ENCODE measurements around the gene EAPP.
"Not testable (repeated sequence)": the region's sequence is repeated elsewhere in the genome, so short reads cannot be mapped to it uniquely, and the experiment has no call there.

Gene EAPP, protein sequence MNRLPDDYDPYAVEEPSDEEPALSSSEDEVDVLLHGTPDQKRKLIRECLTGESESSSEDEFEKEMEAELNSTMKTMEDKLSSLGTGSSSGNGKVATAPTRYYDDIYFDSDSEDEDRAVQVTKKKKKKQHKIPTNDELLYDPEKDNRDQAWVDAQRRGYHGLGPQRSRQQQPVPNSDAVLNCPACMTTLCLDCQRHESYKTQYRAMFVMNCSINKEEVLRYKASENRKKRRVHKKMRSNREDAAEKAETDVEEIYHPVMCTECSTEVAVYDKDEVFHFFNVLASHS

DNA sequence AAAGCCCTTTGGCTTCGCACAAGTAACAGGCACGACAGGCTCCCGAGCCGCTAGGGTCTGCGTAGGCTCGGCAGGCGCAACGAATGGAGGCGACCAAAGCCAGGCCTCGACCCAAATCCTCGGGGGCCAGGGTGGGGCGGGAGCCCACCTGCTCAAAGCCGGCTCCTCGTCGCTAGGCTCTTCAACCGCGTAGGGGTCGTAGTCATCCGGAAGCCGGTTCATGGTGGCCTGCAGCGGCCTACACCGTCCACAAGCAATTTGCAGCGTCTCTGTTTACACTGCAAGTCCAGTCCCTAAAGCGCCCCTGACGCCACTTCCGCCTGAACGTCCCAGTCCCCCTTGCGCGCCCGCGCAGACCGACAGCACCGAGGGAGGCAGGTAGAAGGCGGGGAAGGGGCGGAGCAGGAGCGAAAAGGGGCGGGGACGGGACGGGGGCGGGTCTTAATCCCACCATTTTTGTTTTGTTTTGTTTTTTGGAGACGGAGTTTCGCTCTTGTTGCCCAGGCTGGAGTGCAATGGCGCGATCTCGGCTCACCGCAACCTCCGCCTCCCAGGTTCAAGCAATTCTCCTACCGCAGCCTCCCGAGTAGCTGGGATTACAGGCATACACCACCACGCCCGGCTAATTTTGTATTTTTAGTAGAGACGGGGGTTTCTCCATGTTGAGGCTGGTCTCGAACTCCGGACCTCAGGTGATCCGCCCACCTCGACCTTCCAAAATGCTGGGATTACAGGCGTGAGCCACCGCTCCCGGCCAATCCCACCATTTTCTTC is at the start of gene EAPP:
Gene EAPP, minus strand, starts transcription at position 295 of the 774 bp plus-strand sequence. Its CDS starts 73 bp downstream, at position 222.
- peak within 1 kb of the TSS; percentile 77 to 96 (median 90) for H3K4me3 ChIP-seq
- H3K27ac ChIP-seq, result peak within 1 kb of the TSS; percentile 79 to 99 (median 94)

DNA sequence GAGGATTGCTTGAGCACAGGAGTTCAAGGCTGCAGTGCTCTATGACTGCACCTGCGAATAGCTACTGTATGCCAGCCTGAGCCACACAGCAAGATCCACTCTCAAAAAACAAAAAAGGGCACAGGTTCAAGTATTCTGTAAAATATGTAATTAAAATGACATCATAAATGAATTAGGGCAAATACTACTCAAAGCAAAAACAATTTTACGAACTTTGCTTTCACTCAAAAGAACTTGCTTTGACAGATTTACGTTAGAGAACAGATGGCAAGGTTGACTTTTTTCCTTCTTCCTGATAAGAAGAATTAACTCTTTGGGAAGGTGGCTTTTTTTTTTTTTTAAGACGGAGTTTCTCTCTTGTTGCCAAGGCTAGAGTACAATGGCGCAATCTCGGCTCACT is 44.0 kb upstream of the EAPP start:
- H3K27ac ChIP-seq, result no peak overlapping the region
- H3K4me3 ChIP-seq, result no peak overlapping the region

DNA sequence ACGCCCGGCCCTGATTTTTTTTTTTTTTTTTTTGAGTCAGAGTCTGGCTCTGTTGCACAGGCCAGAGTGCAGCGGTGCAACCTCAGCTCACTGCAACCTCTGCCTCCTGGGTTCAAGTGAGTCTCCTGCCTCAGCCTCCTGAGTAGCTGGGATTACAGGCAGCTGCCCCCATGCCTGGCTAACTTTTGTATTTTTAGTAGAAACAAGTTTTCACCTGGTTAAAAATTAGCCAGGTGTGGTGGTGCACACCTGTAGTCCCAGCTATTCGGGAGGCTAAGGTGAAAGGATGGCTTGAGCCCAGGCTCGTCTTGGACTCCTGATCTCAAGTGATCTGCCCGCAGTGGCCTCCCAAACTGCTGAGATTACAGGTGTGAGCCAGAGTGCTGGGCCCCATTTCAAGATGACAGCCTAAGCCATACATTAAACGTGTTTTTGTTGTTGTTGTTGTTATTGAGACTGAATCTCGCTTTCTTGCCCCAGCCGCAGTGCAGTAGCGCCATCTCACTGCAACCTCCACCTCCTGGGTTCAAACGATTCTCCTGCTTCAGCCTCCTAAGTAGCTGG is 42.7 kb upstream of the EAPP start:
- no peak overlapping the region for H3K27ac ChIP-seq
- no peak overlapping the region for H3K4me3 ChIP-seq

DNA sequence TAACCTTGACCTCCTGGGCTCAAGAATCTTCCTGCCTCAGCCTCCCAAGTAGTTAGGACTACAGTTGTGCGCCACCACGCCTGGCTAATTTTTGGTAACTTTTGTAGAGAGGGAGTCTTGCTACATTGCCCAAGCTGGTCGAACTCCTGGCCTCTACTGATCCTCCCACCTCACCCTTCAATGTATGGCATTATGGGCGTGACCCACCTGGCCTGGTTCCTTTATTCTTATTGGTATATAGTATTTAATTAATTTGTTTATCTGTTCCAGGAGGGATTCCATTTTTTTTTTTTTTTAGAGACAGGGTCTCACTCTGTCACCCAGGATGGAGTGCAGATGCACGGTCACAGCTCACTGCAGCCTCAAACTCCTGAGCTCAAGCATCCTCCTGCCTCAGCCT is 40.9 kb upstream of the EAPP start:
- Histone ChIP-seq H3K4me3 (no peak overlapping the region), H3K27ac (no peak overlapping the region)

DNA sequence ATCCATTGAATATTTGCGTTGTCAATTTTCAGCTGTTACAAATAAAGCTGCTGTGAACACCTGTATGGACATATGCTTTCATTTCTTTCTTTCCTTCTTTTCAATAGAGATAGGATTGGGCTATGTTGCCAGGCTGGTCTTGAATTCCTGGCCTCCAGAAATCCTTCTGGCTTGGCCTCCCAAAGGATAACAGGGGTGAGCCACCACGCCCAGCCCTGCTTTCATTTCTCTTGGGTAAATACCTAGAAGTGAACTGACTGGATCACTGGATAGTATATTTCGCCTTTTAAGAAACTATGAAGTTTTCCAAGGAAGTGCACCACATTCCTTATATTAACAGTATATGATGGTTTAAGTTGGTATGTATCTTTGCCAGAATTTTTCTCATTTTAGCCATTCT is 32.3 kb upstream of the EAPP start:
- no peak overlapping the region for H3K27ac ChIP-seq

DNA sequence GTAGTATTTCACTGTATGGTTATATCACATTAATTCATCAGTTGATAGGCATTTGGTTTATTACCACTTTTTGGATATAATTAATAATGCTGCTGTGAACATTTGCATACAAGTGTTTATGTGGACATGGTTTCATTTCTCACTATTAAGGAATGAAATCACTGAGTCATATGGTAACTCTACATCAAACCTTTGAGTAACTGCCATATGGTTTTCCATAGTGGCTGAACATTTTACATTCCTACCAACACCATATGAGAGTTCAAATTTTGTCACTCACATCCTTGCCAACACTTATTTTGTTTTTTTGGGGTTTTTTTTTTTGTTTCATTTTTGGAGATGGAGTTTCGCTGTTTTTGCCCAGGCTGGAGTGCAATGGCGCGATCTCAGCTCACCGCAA is 30.2 kb upstream of the EAPP start:
- Histone ChIP-seq H3K27ac (no peak overlapping the region), H3K4me3 (no peak overlapping the region)

More for the DNA sequence above, 32.3 kb upstream of the EAPP start:
- H3K4me3 ChIP-seq, result no peak overlapping the region

DNA sequence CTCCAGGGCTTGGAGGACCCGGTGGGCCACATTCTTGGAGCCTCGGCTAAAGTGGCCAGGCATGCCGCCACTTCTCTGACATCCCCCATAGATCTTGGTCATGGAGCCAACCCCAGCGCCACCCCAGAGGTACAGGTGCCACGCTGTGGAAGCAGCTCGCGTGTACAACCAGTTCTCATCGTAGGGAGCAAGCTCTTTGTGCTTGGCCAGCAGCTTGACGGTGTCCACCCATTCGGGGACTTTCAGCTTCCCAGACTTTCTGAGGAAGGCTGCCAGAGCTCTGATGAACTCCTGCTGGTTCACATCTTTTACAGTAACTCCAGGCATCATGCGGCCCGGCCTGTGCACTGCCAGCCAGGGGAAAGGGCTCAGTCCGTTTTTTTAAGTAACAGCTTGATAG is 29.3 kb upstream of the EAPP start:
- no peak overlapping the region for H3K4me3 ChIP-seq
- peak overlapping the region in 2 of 21 experiments; percentile 16 to 38 for H3K27ac ChIP-seq

DNA sequence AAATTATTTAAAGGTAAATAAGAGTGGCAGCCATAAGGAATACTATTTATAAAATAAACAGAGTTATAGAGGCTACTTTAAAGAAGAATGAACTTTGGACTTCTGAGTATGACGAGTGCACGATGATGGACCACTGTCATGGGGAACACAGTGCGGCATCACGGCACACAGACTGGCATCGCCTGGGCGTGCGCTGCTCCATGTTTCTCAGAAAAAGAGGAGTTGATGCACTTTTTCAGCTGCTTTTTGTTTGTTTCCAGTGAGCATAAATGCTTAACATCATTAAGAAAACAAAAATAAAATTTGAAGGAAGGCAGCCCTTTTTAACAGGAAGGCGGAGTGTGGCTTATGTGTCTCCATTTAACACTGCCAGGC is 23.3 kb upstream of the EAPP start:
- H3K4me3 ChIP-seq, result no peak overlapping the region

DNA sequence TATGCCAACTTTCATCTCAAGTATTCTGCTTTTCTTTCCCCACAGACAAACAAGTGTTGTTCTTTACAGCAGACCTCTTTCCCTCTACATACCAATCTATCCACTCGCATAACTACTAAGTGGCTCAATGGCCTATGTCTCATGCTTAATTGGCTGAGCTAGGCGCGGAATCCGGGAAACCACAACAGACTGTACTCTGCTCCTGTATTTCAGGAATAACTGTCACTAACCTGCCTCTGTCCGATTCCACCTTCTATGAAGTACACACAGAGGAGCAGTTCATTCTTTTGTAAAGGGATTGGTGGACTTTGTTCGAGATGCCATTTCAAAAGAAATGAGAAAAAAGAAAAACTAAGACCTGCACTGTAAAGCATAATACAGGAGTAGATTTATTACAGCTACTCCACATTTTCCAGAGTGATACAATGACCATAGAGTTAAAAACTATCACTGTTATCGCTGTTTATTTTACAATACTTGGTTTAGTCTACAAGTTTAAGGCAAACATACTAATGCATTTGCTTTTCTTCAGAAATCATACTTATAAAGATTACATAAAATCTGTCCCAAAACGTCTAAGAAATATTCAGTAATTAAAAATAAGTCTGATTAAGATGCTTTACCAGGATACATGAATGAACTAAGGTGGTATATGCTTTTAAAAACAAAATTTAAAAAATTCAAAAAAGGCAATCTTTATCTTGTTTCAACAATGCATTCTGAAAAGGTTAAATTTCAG is 22.7 kb upstream of the EAPP start:
- H3K27ac ChIP-seq, result not testable (repeated sequence)

More for the DNA sequence above, 23.3 kb upstream of the EAPP start:
- no peak overlapping the region for H3K27ac ChIP-seq

DNA sequence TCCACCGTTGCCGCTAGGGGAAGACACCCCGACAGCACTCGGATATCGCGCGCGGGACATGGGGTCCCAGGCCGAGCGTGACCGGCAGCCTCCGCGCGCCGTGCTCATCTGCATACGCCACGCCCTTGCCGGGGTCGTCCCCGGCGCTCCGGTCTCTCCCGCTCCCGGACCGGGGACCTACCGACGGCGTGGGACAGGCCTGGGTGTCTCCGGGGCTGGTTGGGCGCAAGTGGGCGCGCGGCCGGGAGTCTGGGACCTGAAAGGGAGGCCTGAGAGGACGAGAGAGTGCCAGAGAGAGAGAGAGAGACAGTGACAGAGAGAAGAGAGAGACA is 17.0 kb upstream of the EAPP start:
- H3K27ac ChIP-seq, H3K4me3 ChIP-seq: not testable (repeated sequence)

More for the DNA sequence above, 22.7 kb upstream of the EAPP start:
- not testable (repeated sequence) for H3K4me3 ChIP-seq

DNA sequence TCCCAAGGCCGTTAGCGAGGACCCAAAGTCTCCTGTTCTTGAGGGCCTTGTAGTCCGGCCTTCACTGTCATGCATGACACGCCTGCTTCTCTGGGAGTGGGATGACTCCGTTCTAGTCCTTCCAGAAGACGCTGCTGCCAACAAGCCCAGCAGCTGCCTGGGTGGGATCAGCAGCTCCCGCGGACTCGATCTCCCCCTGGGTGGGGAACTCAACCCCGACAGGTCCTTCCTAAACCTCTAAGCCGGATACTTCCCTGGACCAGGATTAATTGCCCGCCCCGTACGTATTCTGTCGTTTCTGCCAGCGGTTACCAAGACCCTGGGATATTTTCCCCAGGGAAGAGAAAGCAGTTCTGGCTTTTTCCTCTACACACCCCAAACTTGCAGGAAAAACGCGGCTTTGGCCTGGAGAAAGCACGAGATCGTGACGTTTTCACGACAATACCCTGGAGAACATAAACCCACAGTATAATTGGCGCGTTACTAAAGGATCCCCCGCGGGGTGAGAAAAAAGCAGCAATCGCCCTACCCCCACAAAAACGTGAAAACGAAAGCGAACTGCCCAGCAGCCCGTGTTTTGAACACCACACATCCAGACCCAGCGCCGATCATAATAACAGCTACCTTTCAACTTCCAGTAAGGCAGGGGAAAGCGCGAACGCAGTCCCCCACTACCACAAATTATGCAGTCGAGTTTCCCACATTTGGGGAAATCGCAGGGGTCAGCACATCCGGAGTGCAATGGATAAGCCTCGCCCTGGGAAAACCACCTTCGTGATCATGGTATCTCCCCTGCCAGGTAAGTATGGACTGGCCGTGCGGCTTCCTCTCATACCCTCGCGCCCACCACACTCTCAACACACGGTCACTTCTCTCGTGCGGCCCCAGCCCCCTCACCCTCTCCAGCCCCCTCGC is 16.3 kb upstream of the EAPP start:
- not testable (repeated sequence) for H3K4me3 ChIP-seq, H3K27ac ChIP-seq

DNA sequence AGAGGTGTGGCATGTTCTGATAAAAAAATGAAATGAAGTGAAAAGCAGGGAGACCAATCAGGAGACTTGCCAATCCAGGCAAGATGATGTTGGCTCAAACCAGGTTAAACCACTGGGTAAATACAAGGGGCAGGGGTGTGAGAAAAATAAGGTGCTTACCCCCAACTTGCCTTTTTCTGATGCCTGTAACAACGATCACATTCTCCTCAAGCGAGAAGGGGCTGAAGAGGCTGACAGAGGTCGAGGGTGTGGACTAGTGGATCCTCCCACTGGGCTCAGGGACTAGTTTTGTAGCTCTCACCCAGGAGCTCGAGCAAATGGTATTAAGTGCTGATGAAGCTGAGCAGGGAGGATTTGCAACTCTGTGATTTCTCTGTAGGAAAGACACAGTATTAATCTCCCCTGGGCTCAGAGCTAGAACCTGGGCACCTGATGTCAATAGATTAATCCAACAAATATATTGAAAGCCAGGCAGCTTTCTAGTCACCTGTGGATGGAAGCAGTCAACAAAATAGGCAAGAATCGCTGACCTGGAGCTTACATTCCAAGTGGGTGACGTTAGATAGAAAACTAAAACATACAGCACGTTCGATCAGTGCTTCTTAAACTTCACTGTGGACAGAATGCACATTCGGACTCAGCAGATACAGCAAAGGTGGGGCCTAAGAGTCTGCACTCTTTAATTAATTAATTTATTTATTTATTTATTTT is 15.2 kb upstream of the EAPP start:
- Histone ChIP-seq H3K4me3 (no peak overlapping the region), H3K27ac (peak overlapping the region in 12 of 21 experiments; percentile 7 to 66 (median 38))

DNA sequence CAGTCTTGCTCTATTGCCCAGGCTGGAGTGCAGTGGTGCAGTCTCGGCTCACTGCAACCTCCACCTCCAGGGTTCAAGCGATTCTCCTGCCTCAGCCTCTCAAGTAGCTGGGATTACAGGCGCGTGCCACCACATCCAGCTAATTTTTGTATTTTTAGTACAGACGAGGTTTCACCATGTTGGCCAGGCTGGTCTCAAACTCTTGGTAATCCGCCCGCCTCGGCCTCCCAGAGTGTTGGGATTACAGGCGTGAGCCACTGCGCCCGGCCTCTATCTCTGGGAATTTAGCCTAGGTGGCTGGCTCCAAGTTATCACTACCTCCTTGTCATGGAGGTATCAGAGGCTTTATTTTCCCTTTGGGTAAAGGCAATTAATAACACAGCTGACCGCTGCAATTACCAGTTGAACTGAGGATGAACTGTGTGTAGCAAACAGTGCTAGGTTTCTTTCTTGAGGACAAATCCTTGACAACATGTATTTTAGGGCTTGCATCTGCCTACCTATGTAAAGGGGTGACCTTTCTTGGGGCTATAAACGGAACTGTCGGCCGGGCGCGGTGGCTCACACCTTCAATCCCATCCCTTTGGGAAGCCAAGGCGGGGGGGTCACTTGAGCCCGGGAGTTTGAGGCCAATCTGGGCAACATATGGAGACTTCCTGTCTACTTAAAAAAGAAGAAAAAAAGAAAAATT is 9.9 kb upstream of the EAPP start:
- H3K27ac ChIP-seq, result peak overlapping the region in 2 of 21 experiments; percentile 24 to 43

DNA sequence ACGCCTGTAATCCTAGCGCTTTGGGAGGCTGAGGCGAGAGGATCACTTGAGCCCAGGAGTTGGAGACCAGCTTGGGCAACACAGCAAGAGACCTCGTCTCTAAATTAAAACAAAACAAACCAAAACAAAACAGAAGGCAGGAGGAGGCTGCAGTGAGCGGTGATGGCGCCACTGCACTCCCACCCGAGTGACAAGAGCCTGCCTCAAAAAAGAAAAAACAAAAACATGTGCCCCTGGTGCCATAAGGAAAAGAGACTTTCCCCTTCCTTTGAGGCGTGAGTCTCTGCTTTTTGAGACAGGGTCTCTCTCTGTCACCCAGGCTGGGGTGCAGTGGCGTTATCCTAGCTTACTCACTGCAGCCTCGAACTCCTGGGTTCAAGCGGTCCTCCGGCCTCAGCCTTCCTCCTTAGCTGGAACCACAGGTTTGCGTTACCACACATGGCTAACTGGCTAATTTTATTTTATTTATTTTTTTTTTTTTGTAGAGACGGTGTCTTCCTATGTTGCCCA is 9.0 kb upstream of the EAPP start:
- Histone ChIP-seq H3K4me3 (no peak overlapping the region), H3K27ac (peak overlapping the region in 3 of 21 experiments; percentile 18 to 53 (median 26))

More for the DNA sequence above, 9.9 kb upstream of the EAPP start:
- H3K4me3 ChIP-seq, result not testable (repeated sequence)

DNA sequence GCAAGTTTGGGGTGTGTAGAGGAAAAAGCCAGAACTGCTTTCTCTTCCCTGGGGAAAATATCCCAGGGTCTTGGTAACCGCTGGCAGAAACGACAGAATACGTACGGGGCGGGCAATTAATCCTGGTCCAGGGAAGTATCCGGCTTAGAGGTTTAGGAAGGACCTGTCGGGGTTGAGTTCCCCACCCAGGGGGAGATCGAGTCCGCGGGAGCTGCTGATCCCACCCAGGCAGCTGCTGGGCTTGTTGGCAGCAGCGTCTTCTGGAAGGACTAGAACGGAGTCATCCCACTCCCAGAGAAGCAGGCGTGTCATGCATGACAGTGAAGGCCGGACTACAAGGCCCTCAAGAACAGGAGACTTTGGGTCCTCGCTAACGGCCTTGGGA is 7.6 kb upstream of the EAPP start:
- H3K4me3 ChIP-seq, H3K27ac ChIP-seq: not testable (repeated sequence)

DNA sequence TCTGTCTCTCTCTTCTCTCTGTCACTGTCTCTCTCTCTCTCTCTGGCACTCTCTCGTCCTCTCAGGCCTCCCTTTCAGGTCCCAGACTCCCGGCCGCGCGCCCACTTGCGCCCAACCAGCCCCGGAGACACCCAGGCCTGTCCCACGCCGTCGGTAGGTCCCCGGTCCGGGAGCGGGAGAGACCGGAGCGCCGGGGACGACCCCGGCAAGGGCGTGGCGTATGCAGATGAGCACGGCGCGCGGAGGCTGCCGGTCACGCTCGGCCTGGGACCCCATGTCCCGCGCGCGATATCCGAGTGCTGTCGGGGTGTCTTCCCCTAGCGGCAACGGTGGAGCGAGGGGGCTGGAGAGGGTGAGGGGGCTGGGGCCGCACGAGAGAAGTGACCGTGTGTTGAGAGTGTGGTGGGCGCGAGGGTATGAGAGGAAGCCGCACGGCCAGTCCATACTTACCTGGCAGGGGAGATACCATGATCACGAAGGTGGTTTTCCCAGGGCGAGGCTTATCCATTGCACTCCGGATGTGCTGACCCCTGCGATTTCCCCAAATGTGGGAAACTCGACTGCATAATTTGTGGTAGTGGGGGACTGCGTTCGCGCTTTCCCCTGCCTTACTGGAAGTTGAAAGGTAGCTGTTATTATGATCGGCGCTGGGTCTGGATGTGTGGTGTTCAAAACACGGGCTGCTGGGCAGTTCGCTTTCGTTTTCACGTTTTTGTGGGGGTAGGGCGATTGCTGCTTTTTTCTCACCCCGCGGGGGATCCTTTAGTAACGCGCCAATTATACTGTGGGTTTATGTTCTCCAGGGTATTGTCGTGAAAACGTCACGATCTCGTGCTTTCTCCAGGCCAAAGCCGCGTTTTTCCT is 7.0 kb upstream of the EAPP start:
- not testable (repeated sequence) for H3K27ac ChIP-seq, H3K4me3 ChIP-seq
